Measurements from ENCODE around the gene SIN3A.

DNA sequence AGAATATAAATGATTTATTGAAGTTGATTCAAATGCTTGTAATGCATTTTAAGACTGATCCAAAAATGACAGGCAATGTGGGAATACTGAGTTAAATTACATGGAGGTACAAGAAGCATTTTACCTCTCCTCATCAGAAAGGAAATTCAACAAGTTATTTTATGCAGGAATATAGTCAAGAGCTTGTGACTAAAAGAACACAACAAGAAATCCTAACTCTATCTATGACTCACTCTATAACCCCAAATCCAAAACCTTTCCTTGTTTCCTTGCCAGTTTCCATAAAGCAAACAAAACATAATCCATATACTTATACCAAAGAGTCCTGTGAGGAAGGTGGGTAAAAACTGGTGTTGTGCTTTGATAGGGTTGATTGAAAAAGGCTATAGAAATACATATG, 30.8 kb downstream of the SIN3A start:
- TF ChIP-seq, protein P1, sequence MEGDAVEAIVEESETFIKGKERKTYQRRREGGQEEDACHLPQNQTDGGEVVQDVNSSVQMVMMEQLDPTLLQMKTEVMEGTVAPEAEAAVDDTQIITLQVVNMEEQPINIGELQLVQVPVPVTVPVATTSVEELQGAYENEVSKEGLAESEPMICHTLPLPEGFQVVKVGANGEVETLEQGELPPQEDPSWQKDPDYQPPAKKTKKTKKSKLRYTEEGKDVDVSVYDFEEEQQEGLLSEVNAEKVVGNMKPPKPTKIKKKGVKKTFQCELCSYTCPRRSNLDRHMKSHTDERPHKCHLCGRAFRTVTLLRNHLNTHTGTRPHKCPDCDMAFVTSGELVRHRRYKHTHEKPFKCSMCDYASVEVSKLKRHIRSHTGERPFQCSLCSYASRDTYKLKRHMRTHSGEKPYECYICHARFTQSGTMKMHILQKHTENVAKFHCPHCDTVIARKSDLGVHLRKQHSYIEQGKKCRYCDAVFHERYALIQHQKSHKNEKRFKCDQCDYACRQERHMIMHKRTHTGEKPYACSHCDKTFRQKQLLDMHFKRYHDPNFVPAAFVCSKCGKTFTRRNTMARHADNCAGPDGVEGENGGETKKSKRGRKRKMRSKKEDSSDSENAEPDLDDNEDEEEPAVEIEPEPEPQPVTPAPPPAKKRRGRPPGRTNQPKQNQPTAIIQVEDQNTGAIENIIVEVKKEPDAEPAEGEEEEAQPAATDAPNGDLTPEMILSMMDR (IDR thresholded peaks at IDR 0.05; ENCODE audit: insufficient read depth, low read length, poor library complexity, severe bottlenecking): no peak
- no peak for TF ChIP-seq EZH2phosphoT487 (conservative IDR thresholded peaks at IDR 0.05; ENCODE audit: low read length)
